Inflammatory macrophage treated with lipopolysaccharide for 4 hours (primary cell): Measurements from ENCODE around the gene GRIPAP1.

ENCODE experiments used
- DNase-seq: peaks from one replicate; pipeline ENCODE4 v3.0.0-alpha.2; 2020

Gene GRIPAP1

GRCh38 chrX:48957827-48958634 is 44.0 kb downstream of the GRIPAP1 start:
- peak; percentile 95 for DNase-seq

DNA sequence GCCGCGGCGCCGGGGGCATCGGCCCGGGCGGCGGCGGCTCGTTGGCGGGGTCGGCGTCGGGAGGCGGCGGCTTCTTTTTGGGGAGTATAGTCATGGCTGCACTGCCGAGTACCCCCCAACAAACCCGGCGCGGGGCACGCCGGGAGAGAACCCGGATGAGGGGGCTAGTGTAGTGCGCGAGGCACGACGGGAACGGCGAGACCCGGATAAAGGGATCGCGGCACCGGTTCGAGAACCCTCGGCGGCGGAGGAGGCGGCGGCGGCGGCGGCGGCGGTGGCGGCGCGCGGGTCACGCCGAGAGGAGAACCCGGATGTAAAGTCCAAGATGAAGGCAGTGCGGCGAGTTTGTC is 44.6 kb downstream of the GRIPAP1 start, which contains the start of gene OTUD5:
Gene OTUD5, minus strand, starts transcription at position 131 of the 350 bp plus-strand sequence. Its CDS starts 37 bp downstream, at position 94.
- DNase-seq, result peak; percentile 67

- DNase-seq, result peak; percentile 19
Observed at GRCh38 chrX:48956728-48957414, 45.2 kb downstream of the GRIPAP1 start.

GRCh38 chrX:48948589-48948988 is 53.5 kb downstream of the GRIPAP1 start:
- no peak for DNase-seq

- DNase-seq, result peak; percentile 46
Observed at GRCh38 chrX:48945517-48946348, 56.3 kb downstream of the GRIPAP1 start.

DNA sequence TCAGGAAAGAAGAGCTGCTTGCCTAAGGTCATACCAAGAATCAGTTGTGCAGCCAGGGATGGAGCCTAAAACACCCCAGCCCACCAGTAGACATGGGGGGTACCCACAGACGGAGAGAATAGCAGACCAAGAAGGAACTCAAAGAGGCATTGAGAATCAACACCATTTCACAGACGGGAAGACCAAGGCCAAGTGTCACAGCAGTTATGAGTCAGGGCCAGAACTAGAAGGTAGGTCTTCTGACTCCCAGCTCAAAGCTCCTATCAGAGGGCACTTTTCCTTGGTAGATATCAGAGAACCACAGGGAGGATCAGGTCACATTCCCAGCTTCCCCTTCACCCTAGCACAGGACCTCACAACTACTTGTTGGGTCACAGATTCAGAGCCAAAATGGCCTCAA is 59.2 kb downstream of the GRIPAP1 start:
- DNase-seq, result no peak

DNA sequence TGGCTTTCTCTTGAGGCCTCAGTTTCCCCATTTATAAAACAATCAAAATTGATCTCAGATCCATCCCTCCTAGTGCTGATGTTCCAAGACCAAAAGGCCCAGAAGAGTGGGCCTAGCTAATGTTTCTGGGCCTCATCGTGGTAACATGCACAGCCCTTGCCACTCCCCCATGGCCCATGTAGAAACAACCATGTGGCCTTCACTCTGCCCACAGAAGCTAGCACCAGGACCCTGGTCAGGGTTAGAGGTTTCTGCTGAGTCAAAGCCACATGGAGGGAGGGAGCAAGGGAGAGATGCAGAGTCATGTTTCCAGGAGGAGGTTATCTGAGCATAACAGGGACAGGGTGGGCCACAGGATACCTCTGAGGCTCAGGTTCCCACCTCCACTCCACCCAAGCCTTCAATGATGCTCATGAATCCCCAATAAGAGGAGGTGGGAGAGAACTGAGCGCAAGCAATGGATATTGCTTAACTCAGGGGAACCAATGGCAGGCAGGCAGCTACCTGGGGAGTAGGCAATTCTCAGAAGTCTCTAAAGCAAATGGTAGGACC is 61.6 kb downstream of the GRIPAP1 start:
- no peak for DNase-seq

GRCh38 chrX:48939524-48940228 is 62.4 kb downstream of the GRIPAP1 start:
- no peak for DNase-seq

DNA sequence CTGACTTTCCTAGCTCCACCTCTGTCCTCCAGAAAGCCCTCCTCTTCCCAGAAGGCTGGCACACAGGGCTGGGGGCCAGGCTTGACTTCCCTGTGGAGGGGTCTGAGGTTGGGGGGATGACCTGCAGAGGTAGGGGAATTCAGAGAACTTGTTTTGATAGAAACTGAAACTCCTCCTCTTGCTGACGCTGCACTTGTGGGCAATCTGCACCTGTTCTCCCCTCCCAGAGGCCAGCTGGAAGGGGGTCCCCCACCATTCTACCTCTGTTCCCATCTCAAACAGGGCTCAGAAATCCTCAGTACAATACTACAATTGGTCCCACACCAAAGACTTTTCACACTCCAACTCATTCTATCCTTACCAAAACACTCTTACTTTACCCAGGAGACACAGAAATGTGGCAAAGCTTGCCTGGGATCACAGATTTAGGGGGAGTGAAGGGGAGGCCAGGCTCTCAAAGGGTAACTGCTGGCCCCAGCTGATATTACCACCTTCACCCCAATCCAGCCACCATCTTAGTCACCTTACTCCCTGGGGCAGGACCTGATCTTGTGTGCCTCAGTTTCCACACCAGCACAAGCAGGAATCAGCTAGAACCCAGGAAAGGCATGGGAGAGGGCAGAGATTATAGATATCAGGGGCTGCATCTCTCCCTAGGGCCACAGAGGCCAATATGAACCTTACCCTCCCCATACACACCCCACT is 63.2 kb downstream of the GRIPAP1 start:
- DNase-seq, result no peak

DNA sequence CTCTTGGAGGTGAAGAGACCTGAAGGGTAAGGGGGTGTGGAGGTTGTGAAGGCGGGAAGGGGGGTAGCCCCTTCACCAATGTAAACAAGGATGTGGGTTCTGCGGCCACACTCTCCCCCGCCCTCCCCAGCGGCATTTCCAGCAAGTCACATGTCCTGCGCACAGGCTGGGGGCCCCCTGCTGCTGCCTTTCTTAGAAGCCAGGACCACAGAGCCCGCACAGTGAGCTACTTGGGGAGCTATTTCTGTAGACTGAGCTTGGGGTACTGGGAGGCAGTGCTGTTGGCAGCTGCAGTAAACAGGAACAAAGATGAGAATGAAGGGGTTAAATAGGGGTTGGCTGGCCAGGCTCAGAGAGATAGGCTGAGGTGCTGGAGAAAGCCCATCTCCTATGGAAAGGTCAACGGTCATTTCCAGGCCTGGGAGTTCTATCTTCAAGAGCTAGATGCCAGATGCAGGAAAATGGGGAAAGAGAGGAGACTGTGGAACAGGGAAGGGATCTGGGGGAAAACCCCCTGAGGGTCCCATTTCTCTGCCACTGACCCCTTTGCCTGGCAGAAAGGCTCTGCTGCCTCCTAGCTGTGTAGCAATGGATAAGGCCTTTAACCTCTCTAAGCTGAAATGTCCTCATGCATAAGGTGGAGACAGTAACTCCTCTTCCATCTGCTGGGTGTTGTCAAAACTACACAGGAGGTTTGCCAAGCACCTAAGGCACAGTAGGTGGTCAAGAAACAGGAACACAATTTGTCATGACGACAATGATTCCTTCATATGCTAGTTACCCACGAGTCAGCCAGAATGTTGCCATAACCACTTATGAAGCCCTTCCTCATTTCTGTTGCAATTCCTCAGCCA is 64.8 kb downstream of the GRIPAP1 start:
- DNase-seq, result peak; percentile 87

GRCh38 chrX:48936429-48937053 is 65.5 kb downstream of the GRIPAP1 start:
- peak; percentile 67 for DNase-seq

DNA sequence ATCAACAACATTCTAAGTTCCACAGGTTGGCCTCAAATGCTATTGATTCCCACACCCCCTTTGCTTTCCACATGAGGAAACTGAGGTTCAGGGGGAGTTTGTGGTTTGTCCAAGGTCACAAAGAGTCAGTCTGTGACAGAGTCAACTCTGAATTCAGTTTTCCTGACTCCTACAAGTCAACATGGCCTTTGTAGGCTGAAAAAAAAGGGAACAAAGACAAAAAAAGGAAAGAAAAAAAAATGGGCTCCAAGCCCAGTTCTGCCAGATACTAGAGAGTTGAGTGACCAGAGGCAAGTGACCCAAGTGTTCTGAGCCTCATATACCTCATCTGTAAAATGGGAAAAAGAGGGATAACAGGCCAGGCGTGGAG is 66.8 kb downstream of the GRIPAP1 start:
- peak; percentile 48 for DNase-seq

- peak; percentile 63 for DNase-seq
Observed at GRCh38 chrX:48934581-48935300, 67.3 kb downstream of the GRIPAP1 start.

- DNase-seq, result no peak
Observed at GRCh38 chrX:48933757-48934156, 68.3 kb downstream of the GRIPAP1 start.

DNA sequence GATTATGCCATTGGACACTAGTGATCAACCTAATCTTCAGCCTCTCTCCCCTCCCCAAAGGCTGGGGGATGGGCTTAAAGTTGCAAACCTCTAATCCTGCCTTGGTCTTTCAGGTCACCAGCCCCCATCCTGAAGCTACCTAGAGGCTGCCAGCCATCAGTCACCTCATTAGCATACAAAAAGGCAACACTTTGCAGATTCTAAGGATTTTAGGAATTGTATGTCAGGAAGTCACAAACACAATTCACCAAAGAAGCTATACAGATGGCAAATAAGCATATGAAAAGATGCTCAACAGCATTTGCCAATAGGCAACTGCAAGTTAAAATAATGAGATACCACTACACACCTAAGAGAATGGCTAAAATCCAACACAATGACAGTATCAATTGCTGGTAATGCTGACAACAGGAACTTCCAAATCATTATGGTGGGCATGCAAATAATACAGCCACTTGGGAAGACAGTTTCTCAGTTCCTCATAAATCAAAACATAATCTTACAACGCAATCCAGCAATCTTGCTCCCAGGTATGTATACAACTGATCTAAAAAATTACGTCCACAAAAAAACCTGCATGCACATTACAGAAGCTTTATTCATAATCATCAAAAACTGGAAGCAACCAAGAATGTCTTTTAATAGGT is 74.2 kb downstream of the GRIPAP1 start:
- DNase-seq, result no peak

DNA sequence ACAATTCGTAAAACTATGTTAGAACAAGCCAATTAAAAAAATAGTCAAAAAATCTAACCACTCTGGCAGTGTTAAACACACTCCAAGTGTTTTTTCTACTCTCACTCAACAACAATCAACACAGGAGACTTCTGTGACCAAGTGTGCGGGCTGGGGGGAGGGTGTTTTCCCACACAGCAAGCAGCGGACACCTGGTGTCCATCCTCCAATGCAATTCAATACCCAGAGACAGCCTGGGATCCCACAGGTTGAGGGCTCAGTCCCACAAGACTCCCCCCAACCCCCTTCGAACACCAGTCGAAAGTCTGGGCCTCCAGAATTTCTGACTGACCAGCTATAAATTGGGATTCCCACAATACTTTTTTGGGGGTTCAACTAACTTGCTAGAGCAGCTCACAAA is 74.9 kb downstream of the GRIPAP1 start:
- DNase-seq, result no peak

DNA sequence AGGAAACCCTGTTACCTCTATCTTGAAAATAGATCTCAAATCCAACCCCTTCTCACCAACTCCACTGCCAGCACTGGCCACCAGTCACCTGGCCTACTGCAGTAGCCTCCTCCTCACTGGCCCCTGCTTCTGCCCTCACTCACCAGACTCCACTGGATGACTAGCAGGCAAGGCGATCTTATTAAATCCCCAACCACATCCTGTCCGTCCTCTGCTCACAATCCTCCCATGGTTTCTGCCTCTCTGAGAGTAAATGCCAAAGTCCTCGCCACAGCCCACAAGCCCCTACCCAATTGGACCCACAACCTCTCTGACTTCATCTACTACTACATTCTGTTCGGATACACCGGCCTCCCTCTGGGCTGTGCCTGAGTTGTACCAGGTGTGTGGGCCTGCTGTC is 77.8 kb downstream of the GRIPAP1 start:
- no peak for DNase-seq

DNA sequence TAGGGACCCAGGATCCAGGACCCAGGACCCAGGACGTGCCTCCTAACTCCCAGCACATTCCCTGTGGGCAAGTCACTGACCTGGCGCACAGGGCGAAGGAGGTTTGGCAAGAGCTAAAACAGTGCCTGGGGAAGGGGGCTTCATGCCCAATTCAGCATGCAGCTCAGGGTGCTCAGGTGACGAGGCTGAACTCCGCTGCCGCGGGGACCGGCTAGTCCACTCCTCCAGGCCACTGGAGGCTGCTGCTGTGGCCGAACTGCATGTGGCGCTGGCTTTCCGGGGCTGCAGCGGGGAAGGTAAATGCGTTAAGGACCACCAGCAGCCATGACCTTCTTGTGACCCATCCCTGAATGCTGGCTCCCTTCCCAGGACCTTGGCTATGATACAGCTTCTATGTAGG is 78.3 kb downstream of the GRIPAP1 start:
- no peak for DNase-seq
